Measurements from ENCODE around the gene PDLIM7.
A peak's percentile ranks its signal among the peaks of the same experiment; 100 is the strongest.

PDLIM7 gene

DNA sequence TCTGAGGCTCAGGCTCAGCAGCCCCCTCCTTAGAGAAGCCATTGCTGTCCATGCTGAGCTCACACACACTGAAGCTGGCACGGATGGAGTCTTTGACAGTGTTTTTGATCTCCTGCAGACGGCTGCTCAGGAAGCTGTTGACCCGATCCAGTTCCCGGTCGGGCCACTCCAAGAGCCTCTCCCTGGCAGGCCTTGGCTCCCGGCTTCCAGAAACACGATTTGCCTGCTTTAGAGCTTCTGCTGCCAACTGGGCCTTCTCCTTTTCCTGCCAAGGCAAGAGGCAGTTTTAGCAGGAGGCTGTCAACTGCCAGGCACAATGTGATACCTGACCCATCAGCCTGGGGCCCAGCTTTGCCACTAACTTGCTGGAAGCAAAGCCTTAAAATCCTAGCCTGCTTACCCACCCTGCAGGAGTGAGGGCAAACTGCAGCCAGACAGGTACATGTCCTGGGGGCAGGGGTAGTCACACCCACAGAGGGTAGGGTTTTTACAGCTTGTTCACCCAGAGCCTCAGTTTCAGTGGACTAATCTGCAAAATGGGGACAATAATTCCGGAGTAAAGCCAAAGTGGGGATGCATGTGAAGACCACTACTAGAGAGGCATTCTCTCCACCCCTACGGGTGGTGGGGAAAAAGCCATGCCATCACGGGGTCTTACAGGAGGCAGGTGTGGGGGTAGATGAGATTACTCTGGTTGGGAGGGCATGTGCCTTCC lies 27.7 kb upstream of the PDLIM7 start:
- DNase-seq (ENCODE audit: low read depth), result no peak

DNA sequence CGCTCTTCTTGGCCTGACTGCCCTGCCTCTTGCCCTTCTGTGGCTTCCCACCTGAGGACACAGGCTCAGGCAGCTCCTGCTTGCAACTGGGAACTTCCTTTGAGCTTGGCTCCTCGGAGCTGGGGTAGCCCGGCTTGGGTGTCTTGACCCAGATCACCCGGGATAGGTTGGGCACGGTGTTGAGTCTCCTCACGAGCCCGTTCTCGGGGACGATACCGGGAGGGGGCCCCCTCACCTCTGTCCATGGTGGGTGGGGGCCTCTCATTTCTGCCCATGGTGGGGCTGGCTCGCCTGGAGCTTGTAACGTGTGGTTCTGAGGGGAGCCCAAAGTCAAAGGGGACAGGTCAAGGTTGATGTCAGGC lies 27.1 kb upstream of the PDLIM7 start:
- no peak for DNase-seq (ENCODE audit: low read depth)

DNA sequence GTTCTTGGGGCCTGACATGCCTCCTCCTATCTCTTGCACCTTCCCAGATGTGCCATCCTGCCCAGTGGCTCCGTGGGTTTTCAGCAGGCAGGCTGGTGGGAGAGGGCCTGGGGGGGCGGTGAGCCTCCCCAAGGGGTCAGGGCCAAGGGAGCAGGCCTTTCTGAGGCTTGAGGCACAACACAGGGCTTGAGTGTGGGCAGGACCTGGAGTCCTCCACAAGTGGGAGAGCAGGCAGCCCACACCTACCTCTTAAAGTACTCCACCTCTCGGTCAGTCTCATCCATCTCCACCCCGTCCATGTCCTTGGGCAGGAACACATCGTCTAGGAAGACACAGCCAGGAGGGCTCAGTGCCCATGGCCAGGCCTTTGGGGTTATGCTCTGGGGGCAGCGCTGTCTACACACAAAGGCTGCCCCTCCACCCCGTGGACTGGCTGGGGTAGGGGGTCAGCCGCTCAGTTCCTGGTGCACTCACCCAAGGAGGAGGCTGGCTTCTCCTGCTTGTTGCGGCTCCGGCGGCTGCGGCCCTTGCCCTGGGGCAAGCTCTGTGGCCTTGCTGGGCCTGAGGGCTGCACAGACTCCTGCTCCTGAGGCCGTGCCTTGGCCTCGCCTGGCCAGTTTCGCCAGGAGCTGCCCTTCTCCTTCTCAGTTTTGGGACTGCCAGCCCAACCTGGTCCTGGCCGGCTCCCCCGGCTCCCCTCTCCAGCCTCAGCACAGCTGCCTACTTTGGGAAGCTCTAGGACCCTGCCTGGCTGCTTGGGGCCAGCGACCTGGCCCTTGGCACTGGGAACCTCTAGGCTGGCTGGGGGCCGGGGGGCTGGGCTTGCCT lies 26.5 kb upstream of the PDLIM7 start:
- DNase-seq (ENCODE audit: low read depth), result no peak

DNA sequence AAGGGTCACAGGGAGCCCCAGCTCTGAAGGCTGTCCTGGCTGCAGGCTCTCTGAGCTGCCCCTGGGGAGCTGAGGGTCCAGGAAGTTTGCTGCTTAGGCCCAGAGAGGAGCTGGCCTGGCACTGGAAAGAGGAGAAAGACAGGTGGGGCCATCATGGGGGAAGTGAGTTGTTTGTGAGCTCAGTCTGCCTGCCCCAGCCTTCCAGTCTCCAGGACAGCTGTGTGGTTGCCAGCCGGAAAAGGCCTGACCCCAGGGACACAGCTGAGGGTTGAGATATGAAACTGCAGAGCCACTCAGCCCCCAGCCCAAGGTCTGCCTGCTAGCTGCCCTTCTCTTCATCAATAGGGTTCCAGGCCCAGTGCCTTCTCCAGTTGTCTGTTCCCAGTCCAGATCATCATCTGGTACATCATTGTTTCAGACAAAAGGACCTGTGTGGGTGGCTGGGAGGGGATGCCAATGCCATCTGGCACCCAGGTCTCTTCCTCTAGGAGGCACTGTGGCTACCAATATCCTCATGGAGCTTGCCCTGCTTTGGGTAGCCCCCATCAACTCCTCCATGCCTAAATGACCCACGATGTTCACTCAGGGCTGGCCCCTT lies 23.6 kb upstream of the PDLIM7 start:
- no peak for DNase-seq (ENCODE audit: low read depth)

DNA sequence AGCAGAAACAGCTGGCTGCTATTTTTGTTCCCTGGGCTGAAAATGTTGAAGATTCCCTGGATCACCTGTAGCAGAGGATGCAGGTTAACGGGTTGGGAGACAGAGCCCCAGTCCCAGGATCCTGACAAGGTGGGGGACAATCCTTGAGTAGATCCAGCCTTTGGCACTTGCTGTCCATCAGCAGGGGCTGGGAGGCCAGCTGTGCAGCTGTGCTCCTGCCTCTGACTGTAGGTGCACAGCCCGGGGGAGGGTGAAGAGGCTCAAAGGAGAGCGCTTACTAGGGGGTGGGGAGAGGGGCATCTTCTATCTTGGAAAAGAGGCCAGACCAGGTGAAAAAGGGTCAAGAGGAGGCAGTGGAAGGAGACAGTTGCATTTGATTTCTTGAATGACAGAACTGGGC lies 22.9 kb upstream of the PDLIM7 start:
- no peak for DNase-seq (ENCODE audit: low read depth)

DNA sequence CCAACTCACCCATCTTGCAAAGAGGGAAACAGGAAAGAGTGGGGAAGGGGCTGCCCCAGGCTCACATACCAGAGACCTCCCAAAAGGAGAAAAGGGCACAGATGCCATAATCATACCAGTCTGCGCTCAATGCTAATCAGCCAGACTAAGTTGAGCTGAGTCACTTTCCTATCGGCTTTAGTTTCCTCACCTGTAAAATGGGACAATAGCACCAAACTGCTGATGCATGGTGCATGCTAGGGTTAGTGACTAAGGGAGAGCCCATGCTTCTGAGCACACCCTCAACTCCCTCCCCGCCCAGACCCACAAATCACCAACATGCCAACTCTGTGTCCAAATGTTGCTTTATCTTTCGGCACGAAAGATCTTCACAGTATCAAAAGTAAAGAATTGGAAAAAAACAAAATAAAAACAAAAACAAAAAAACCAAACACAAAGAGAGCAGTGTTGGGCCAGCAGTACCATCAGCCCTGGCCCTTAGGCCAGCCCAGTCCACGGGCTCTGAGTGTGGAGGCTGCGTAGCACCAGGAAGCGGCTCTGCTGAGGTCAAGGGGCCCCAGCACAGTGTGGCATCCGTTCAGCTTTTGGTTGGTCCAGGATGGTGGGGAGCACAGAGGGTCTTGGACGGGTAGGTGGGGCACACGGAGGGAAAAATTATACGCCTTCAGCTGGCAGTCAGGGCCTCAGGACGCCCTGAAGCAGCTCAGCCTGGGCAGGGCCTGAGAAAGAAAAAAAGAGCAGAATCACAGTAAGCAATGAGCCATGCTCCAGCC lies 22.2 kb upstream of the PDLIM7 start:
- DNase-seq (ENCODE audit: low read depth), result no peak

DNA sequence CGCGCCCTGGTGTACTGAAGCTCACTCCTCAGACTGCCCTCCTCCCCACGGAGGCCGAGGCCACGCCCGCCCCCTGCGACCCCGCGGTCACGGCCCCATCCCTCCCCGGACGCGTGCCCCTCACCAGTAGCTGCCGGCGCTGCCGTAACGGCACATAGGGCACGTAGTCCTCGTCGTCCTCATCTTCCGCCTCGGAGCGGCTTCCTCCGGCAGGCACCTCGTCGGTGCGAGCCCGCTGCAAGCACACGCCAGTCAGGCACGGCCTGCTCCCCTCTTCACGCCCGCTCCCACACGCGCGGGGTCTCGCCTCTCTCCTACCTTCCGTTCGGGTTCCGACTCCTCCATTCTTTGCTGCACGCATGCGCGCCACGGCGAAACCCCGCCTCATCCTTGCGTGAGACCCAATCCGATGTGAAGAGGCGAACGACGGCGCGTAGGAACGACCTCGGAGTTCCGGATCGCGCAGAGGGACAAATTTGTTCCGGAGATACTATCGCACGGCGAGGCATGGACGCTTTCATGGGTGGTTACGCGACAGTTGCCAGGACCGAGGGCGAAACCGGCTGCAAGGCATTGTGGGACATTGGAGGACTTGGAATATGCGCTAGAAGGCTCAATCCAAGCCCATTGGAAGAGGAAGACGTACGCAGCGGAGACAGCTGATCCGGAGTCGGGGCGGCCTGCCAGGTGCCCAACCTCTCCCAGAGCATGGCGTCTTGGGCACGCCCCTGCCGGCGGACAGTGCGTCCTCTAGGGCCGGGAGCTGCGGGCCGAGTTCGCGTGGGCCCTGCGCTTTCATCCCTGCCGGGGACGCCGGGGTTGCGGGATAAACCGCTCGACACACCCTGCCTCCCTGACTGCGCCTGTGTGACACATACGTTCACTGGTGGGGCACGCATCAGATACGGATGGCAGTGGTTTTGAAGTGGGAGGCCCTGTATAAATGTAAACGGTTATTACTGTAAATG lies 19.5 kb upstream of the PDLIM7 start, which contains the start of gene DDX41:
TSS of gene DDX41 (minus strand) at position 361 of the 968 bp plus-strand sequence. CDS start at position 345, 16 bp downstream.
- DNase-seq (ENCODE audit: low read depth), result peak; percentile 93

DNA sequence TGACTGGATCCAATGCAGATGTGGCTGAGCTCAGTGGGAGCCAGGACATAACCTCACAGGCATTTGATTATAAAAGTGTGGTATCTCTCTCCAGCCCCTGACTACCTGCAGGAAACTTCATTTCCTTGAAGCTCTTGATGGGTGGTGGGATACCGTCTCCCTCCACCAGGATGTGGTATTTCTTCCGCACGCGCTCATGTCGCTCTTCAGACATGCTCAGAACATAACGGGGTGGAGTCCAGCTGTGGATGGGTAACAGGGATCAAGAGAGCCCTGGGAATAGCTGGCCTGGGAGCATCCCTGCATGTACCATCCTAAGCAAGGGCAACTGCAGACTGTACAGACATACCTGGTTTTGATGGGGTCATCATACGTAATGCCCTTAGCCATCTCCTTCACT lies 18.2 kb upstream of the PDLIM7 start:
- DNase-seq (ENCODE audit: low read depth), result no peak

DNA sequence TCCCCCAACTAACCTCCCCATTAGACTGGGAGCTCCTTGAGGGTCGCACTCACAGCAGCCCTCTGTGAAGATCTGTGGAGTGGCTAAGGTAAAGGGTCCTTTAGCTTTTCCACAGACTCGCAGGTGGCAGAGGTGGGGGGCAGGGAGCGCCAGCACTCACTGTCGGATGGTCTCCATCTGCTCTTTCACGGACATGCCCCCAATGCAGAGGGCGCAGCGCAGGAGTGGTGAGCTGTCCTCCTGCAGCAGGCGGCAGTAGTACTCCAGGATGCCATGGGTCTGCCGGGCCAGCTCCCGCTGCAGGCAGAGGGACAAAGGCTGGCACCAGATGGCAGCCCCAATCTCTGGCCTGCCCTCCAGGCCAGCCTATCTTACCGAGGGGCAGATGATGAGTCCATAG lies 17.1 kb upstream of the PDLIM7 start:
- DNase-seq (ENCODE audit: low read depth), result no peak

DNA sequence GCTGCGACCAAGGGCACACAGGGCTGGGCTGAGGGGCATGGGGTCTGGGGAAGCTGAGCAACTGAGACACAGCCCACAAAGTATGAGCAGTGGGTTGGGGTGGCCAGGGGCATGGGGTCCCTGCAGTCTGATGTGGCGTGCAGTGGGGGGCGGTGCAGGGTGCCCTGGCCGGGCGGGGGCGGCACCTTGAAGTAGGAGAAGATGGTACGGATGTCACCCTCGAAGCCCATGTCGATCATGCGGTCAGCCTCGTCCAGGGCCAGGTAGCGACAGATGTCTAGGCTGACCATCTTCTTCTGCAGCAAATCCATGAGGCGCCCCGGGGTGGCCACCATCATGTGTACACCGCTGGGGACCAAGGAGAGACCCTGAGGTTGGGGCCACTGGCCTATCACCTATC lies 16.1 kb upstream of the PDLIM7 start:
- DNase-seq (ENCODE audit: low read depth), result no peak

DNA sequence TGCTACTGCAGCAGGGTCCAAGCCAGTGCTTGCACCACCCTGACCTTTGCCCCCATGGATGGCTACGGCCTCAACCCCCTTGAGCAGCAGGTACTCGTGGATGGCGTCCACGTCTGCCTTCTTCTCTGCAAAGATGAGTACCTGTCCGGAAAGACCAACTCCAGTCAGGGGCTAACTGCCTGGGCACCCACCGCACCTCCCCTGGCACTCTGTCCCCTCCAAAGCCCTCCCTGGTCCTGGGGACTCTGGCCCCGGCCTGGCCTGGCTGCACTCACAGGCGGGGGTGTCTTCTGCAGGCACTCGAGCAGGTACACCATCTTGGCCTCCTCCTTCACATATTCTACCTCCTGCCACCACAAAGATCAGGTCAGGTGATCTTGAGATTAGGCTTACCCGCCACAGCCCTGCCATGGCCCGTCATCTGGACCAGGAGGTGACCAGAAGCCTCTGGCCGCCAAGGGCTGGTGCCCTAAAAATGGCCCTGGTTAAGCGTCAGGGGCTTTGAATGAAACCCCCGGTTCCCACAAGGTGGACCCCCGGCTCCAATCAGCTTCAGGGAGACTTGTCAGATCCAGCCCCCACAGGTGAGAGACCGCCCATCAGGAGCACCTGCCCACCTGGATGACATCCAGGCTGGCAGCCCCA lies 15.5 kb upstream of the PDLIM7 start:
- no peak for DNase-seq (ENCODE audit: low read depth)

DNA sequence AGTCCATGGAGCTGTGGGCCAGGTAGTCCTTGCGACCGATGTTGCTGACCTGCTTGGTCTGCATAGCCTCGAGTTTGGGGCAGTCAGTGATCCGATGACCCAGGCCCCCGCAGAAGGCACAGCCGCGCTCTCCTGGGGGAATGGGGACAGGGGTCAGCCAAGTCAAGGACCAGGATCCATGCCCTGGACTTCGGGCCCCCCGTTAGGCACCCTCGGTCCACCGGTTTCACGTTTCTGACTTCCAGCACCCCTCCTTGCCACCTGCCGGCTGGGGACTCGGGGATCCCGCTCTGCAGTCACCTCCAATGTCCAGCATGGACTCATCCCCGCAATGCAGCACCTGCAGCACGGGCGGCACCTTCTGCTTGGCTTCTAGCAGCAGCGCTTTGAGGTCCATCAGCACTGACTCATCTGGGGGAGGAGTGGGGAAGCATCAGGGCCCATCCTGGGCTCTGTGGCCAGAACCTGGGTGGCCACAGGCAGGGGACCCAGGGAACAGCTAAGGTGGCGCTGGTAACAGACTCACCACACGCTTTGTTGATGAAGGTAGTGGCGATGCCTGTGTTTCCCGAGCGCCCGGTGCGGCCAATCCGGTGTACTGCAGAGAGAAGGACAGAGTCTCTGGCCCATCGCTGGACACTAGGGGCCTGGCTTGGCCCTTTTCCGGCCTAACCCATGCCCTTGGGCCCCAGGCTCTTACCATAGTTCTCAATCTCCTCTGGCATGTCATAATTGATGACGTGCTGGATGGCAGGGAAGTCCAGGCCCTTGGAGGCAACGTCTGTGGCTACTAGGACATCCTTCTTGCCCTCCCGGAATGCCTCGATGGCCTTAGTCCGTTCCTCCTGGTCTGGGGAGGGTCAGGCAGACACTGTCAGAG lies 14.6 kb upstream of the PDLIM7 start:
- DNase-seq (ENCODE audit: low read depth), result no peak

DNA sequence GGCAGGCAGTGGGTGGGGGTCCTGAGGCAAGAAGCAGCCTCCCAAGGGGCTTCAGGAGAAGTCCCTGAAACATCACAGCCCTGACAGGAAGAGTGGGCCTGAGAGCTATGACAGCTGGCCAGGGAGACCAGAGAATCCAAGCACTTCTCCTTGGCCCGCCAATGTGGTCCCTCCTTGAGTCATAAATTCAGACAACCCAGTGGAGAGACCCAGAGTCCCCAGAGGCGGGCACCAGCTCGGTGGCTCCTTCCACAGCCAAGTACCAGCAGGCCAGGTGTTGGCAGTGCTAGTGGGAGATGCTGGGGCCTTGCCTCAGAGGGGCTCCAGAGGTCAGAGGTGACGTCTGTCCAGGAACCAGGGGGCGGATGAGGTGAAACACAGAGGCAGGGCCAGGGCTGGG lies 13.8 kb upstream of the PDLIM7 start:
- DNase-seq (ENCODE audit: low read depth), result no peak

DNA sequence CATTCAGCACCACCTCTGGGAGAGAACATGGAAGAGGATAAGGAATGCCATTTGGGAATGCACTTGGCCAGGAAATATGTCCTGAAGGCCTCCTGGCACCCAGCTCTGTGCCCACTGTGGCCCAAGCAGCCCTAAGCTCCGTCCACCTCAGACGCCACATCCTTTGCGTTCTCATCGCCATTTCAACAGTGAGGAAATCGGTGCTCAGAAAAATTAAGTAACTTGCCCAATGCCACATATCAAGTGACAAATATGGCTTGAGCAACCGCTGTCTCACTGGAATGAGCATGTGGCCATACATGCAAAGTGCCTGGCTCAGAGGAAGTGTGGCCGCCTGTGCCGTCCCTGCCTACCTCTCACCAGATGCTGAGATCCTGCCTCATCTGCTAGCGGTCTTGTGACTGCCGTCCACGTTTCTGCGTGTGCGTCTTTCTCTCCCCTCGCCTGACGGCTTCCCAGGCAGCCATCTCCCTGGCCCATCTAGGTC lies 13.2 kb upstream of the PDLIM7 start:
- DNase-seq (ENCODE audit: low read depth), result no peak

DNA sequence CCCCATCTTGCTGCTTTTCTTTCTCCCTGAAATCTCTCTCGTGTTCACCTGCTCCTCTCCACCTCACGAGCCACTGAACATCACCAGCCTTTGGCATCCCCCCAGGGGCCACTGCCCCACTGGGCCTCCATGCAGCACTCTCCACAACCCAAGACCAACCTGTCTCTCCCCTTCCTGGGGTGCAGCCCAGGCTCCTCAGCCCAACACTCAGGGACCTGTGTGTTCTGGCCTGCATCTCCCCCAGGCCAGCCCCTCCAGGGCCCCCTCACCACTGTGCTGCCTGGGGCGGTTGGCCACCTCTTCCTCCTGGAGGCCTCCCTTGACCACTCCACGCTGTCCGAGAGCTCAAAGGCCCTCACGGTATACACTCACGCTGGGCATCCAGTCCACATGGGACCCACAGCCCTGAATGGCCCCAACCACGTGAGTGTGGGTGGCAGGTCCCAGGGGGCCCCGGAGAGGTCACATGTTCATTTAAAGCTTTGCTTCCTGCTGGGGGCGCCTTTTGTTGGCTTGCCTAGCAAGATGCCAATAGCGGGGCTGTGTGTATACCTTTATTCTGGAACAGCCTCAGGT lies 12.7 kb upstream of the PDLIM7 start:
- DNase-seq (ENCODE audit: low read depth), result no peak

DNA sequence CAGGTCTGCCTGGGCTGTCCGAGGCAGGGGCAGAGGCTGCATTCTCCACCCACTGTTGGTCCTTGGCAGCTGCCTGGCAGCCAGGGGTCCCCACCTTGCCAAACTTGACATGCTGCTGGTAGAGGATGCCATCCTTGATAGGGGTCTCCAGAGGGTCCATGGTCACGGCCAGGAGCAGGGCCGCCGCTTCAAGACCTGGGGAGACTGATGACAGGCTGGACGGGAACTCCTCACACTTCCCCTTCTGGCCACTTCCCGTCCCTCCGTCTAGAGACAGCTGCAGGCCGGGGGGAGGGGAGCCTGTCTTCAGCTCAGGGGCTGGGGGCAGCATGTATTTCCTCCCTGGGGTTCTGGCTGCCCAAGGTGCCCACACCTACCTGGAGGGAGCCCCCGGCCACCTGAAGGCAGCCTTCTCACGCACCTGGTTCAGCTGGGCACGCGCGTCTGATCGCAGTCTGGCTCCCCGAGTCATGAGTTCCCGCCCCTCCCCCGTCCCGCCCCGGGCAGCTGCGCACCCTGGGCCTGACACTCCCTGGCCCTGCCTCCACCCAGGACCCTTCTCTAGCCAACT lies 12.1 kb upstream of the PDLIM7 start, which contains the start of gene DOK3:
TSS of gene DOK3 (minus strand) at position 446 of the 571 bp plus-strand sequence. CDS start at position 160, 286 bp downstream.
- no peak for DNase-seq (ENCODE audit: low read depth)

DNA sequence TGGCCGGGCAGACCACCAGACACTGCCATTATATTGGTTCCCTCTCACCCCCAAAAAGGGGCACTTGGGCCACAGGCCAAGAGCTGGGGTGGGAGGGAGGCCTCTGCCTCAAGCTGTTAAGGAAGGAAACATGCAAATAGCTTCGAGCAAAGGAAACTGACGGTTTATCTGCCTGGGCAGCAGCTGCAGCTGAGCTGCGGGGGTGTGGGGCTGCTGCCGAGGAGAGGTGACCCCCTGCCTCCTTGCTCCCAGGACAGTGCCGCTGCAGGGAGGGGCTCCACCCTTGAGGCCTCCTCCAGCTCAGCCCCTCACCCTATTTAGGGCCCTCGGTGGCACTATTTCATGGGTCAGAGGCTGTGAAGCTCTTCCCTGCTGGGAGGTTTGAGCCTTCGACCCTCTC lies 11.4 kb upstream of the PDLIM7 start:
- no peak for DNase-seq (ENCODE audit: low read depth)

DNA sequence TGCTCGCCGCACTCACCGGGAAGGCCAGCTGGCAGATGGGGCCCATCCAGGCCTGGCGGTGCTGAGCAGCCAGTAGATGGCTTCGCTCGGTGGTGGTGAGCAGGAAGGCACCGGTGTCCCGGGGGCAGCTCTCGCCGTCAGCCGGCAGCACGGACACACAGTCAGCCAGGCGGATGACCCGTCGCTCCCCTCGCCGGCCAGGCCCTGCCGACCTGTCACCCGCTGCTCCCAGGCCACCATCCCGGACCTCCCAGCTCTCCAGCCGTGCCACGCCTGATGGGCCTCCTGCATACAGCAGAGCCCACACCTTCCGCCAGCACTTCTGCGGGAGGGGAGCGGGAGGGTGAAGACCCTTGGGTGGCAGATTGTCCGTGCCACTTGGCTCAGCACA lies 10.8 kb upstream of the PDLIM7 start:
- DNase-seq (ENCODE audit: low read depth), result no peak
